Neural progenitor cell (in vitro differentiated cells): ENCODE results near the gene DOHH. TPM values are rescaled to one million over a fixed set of nuclear protein-coding genes. Genes with fewer than 3 reads are reported as not detected.

Experiments
- DNase-seq: peaks from one replicate; pipeline ENCODE4 v3.0.0-alpha.2; 2016; ENCODE audit warnings: low spot score
- H2AFZ ChIP-seq: fragments of 200-600 bp; sonication (generic); replicated peaks from 2 replicates; pipeline ENCODE4 v1.6.1; 2016; ENCODE audit warnings: antibody characterized with exemption
- H3F3A ChIP-seq: fragments of 200-600 bp; sonication (generic); 2 replicates; pipeline ENCODE4 v1.6.1; 2016; ENCODE audit warnings: antibody characterized with exemption, low read depth
- H3K27ac ChIP-seq: fragments of 200-600 bp; sonication (generic); 2 replicates; pipeline ENCODE4 v1.5.1; 2016; ENCODE audit warnings: mild to moderate bottlenecking
- H3K27me3 ChIP-seq: fragments of 200-600 bp; sonication (generic); 2 replicates; pipeline ENCODE4 v1.6.1; 2016; ENCODE audit warnings: mild to moderate bottlenecking, moderate library complexity
- H3K36me3 ChIP-seq: fragments of 200-600 bp; sonication (generic); 2 replicates; pipeline ENCODE4 v1.5.1; 2016
- H3K4me1 ChIP-seq: fragments of 200-600 bp; sonication (generic); 2 replicates; pipeline ENCODE4 v1.6.1; 2016; ENCODE audit warnings: mixed run types
- H3K4me2 ChIP-seq: fragments of 200-600 bp; sonication (generic); 2 replicates; pipeline ENCODE4 v1.6.1; 2016
- H3K4me3 ChIP-seq: fragments of 200-600 bp; sonication (generic); 2 replicates; pipeline ENCODE4 v1.5.1; 2016
- H3K79me2 ChIP-seq: fragments of 200-600 bp; sonication (generic); 2 replicates; pipeline ENCODE4 v1.6.1; 2016; ENCODE audit warnings: low read depth
- H3K9ac ChIP-seq: fragments of 200-600 bp; sonication (generic); 2 replicates; pipeline ENCODE4 v1.6.1; 2016
- H3K9me3 ChIP-seq: fragments of 200-600 bp; sonication (generic); 2 replicates; pipeline ENCODE4 v1.5.1; 2016; ENCODE audit warnings: low read depth
- H4K20me1 ChIP-seq: fragments of 200-600 bp; sonication (generic); 2 replicates; pipeline ENCODE4 v1.6.1; 2016; ENCODE audit warnings: low read depth
- H3K27ac Mint-ChIP-seq: 3 replicates; pipeline ENCODE4 v1.8.0; 2021; ENCODE audit warnings: mixed read lengths
- H3K27me3 Mint-ChIP-seq: 2 replicates; pipeline ENCODE4 v1.8.0; 2022; ENCODE audit warnings: low read depth, mild to moderate bottlenecking, inconsistent platforms, moderate library complexity, mixed read lengths; ENCODE audit not compliant: insufficient read depth
- H3K36me3 Mint-ChIP-seq: 3 replicates; pipeline ENCODE4 v1.8.0; 2021; ENCODE audit warnings: mixed read lengths
- H3K4me1 Mint-ChIP-seq: 3 replicates; pipeline ENCODE4 v1.8.0; 2021; ENCODE audit warnings: mixed read lengths
- H3K4me3 Mint-ChIP-seq: 3 replicates; pipeline ENCODE4 v1.8.0; 2021; ENCODE audit warnings: mild to moderate bottlenecking, moderate library complexity, mixed read lengths
- H3K9me3 Mint-ChIP-seq: 3 replicates; pipeline ENCODE4 v1.8.0; 2020; ENCODE audit warnings: mixed read lengths
- CTCF ChIP-seq: fragments of 200-600 bp; sonication (generic); IDR thresholded peaks from 2 replicates; pipeline ENCODE4 v1.5.1; 2017; ENCODE audit warnings: antibody characterized with exemption, mild to moderate bottlenecking
- EZH2 ChIP-seq: fragments of 200-600 bp; sonication (generic); IDR thresholded peaks from 2 replicates; pipeline ENCODE4 v1.6.1; 2017; ENCODE audit warnings: antibody characterized with exemption, mild to moderate bottlenecking, moderate library complexity
- EZH2phosphoT487 ChIP-seq: fragments of 200-600 bp; sonication (generic); IDR thresholded peaks from 2 replicates; pipeline ENCODE4 v1.6.1; 2017; ENCODE audit warnings: antibody characterized with exemption
- total RNA-seq: library from RNA; depleted of rRNA; stranded (reverse); fragments of >200 nt; gene quantifications from 2 replicates; pipeline ENCODE4 v1.2.3, GENCODE V29; 2015; ENCODE audit warnings: low replicate concordance

Gene DOHH
- total RNA-seq, 1 donor from 2014 or later: 0.69 TPM

- Histone ChIP-seq H3F3A (no peaks in the 10 kb centered on the region), H3K9me3 (no peaks in the 10 kb centered on the region), H3K79me2 (no peaks in the 10 kb centered on the region), H2AFZ (no peak overlapping the region), H3K27ac (no peak overlapping the region), H4K20me1 (peaks cover 52% of the 10 kb centered on the region), H3K36me3 (no peaks in the 10 kb centered on the region), H3K4me1 (no peaks in the 10 kb centered on the region), H3K4me3 (no peak overlapping the region), H3K9ac (no peak overlapping the region), H3K27me3 (no peaks in the 10 kb centered on the region), H3K4me2 (no peak overlapping the region)
- Mint-ChIP-seq H3K27ac (no peak overlapping the region), H3K36me3 (peaks cover 13% of the 10 kb centered on the region), H3K4me3 (no peak overlapping the region), H3K27me3 (no peaks in the 10 kb centered on the region), H3K9me3 (no peaks in the 10 kb centered on the region), H3K4me1 (peaks cover 2% of the 10 kb centered on the region)
- DNase-seq: no peak
- TF ChIP-seq CTCF: peak; percentile 34
- no peak for TF ChIP-seq EZH2phosphoT487
These were observed 26.2 kb upstream of the DOHH start for GRCh38 chr19:3526507-3527237.

GRCh38 chr19:3524904-3525451 is 24.5 kb upstream of the DOHH start:
- no peak for DNase-seq
- H3K9me3 Mint-ChIP-seq: no peaks in the 10 kb centered on the region
- Histone ChIP-seq H3K27me3 (no peaks in the 10 kb centered on the region), H4K20me1 (peaks cover 69% of the 10 kb centered on the region), H3K9ac (no peak overlapping the region), H3F3A (no peaks in the 10 kb centered on the region), H3K79me2 (peaks cover 15% of the 10 kb centered on the region), H3K9me3 (no peaks in the 10 kb centered on the region), H3K4me2 (no peak overlapping the region), H3K4me1 (no peaks in the 10 kb centered on the region), H3K27ac (no peak overlapping the region), H3K36me3 (no peaks in the 10 kb centered on the region), H2AFZ (no peak overlapping the region), H3K4me3 (no peak overlapping the region)
- H3K4me1 Mint-ChIP-seq: peaks cover 2% of the 10 kb centered on the region
- H3K36me3 Mint-ChIP-seq: peaks cover 13% of the 10 kb centered on the region
- peak overlapping the region; percentile 42 for H3K27ac Mint-ChIP-seq
- H3K4me3 Mint-ChIP-seq: peak overlapping the region; percentile 65
- no peaks in the 10 kb centered on the region for H3K27me3 Mint-ChIP-seq
- TF ChIP-seq CTCF (no peak), EZH2 (no peak), EZH2phosphoT487 (no peak)

GRCh38 chr19:3524078-3524842 is 23.8 kb upstream of the DOHH start:
- H3K36me3 Mint-ChIP-seq: peaks cover 13% of the 10 kb centered on the region
- Histone ChIP-seq H3K79me2 (peaks cover 21% of the 10 kb centered on the region), H3K9ac (no peak overlapping the region), H3K4me3 (no peak overlapping the region), H3K36me3 (no peaks in the 10 kb centered on the region), H3K4me1 (no peaks in the 10 kb centered on the region), H3K27ac (no peak overlapping the region), H3K9me3 (no peaks in the 10 kb centered on the region), H3K4me2 (no peak overlapping the region), H2AFZ (no peak overlapping the region), H4K20me1 (peaks cover 76% of the 10 kb centered on the region), H3F3A (no peaks in the 10 kb centered on the region), H3K27me3 (no peaks in the 10 kb centered on the region)
- H3K27me3 Mint-ChIP-seq: no peaks in the 10 kb centered on the region
- DNase-seq: no peak
- no peaks in the 10 kb centered on the region for H3K9me3 Mint-ChIP-seq
- peaks cover 2% of the 10 kb centered on the region for H3K4me1 Mint-ChIP-seq
- TF ChIP-seq EZH2: no peak
- TF ChIP-seq EZH2phosphoT487: no peak
- no peak for TF ChIP-seq CTCF
- no peak overlapping the region for H3K27ac Mint-ChIP-seq
- H3K4me3 Mint-ChIP-seq: peak overlapping the region; percentile 65
